ENCODE data around the gene FRAT2.

DNA sequence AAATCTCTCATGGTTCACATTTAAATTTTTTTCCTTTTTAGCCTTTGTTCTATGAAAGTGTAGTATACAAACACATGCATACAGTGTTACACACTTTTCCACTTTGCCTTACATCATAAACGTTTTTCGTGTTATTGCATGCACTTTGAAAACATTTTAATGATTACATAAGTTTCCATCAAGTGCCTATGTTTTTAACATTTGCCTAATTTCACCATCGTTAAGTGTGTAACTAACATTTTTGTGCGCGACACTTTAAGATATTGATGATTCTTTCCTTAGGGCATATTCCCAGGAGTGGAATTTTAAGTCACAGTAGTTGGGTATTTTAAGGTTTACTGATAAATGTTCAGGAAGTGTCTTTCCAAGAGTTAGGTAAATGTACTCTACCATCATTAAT lies 1.5 kb upstream of the FRAT2 start:
- TF ChIP-seq, protein P1, sequence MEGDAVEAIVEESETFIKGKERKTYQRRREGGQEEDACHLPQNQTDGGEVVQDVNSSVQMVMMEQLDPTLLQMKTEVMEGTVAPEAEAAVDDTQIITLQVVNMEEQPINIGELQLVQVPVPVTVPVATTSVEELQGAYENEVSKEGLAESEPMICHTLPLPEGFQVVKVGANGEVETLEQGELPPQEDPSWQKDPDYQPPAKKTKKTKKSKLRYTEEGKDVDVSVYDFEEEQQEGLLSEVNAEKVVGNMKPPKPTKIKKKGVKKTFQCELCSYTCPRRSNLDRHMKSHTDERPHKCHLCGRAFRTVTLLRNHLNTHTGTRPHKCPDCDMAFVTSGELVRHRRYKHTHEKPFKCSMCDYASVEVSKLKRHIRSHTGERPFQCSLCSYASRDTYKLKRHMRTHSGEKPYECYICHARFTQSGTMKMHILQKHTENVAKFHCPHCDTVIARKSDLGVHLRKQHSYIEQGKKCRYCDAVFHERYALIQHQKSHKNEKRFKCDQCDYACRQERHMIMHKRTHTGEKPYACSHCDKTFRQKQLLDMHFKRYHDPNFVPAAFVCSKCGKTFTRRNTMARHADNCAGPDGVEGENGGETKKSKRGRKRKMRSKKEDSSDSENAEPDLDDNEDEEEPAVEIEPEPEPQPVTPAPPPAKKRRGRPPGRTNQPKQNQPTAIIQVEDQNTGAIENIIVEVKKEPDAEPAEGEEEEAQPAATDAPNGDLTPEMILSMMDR (IDR thresholded peaks at IDR 0.05; ENCODE audit: low read depth, low read length, missing input control) = no peak
- no peak for TF ChIP-seq EGR1 (IDR thresholded peaks at IDR 0.05; ENCODE audit: low read depth in 2 of 2)
- no peak for TF ChIP-seq RXRA (IDR thresholded peaks at IDR 0.05)
- TF ChIP-seq, protein P2, sequence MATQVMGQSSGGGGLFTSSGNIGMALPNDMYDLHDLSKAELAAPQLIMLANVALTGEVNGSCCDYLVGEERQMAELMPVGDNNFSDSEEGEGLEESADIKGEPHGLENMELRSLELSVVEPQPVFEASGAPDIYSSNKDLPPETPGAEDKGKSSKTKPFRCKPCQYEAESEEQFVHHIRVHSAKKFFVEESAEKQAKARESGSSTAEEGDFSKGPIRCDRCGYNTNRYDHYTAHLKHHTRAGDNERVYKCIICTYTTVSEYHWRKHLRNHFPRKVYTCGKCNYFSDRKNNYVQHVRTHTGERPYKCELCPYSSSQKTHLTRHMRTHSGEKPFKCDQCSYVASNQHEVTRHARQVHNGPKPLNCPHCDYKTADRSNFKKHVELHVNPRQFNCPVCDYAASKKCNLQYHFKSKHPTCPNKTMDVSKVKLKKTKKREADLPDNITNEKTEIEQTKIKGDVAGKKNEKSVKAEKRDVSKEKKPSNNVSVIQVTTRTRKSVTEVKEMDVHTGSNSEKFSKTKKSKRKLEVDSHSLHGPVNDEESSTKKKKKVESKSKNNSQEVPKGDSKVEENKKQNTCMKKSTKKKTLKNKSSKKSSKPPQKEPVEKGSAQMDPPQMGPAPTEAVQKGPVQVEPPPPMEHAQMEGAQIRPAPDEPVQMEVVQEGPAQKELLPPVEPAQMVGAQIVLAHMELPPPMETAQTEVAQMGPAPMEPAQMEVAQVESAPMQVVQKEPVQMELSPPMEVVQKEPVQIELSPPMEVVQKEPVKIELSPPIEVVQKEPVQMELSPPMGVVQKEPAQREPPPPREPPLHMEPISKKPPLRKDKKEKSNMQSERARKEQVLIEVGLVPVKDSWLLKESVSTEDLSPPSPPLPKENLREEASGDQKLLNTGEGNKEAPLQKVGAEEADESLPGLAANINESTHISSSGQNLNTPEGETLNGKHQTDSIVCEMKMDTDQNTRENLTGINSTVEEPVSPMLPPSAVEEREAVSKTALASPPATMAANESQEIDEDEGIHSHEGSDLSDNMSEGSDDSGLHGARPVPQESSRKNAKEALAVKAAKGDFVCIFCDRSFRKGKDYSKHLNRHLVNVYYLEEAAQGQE (IDR thresholded peaks at IDR 0.05) = no peak
- TF ChIP-seq TAF1 (conservative IDR thresholded peaks at IDR 0.05) = no peak
- TF ChIP-seq SP1 (IDR thresholded peaks at IDR 0.05) = no peak
- no peak for TF ChIP-seq HNF4G (IDR thresholded peaks at IDR 0.05)
- TF ChIP-seq, protein P3, sequence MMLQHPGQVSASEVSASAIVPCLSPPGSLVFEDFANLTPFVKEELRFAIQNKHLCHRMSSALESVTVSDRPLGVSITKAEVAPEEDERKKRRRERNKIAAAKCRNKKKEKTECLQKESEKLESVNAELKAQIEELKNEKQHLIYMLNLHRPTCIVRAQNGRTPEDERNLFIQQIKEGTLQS (IDR thresholded peaks at IDR 0.05) = no peak
- TF ChIP-seq GABPA (IDR thresholded peaks at IDR 0.05 in 1 of 2, conservative IDR thresholded peaks at IDR 0.05 in 1 of 2) = no peak
- TF ChIP-seq, protein P4, sequence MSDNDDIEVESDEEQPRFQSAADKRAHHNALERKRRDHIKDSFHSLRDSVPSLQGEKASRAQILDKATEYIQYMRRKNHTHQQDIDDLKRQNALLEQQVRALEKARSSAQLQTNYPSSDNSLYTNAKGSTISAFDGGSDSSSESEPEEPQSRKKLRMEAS (IDR thresholded peaks at IDR 0.05) = no peak
- no peak for TF ChIP-seq JUND (IDR thresholded peaks at IDR 0.05)
- TF ChIP-seq FOXA1 (IDR thresholded peaks at IDR 0.05) = no peak
- TF ChIP-seq, protein P5, sequence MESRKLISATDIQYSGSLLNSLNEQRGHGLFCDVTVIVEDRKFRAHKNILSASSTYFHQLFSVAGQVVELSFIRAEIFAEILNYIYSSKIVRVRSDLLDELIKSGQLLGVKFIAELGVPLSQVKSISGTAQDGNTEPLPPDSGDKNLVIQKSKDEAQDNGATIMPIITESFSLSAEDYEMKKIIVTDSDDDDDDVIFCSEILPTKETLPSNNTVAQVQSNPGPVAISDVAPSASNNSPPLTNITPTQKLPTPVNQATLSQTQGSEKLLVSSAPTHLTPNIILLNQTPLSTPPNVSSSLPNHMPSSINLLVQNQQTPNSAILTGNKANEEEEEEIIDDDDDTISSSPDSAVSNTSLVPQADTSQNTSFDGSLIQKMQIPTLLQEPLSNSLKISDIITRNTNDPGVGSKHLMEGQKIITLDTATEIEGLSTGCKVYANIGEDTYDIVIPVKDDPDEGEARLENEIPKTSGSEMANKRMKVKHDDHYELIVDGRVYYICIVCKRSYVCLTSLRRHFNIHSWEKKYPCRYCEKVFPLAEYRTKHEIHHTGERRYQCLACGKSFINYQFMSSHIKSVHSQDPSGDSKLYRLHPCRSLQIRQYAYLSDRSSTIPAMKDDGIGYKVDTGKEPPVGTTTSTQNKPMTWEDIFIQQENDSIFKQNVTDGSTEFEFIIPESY (IDR thresholded peaks at IDR 0.05) = no peak
- no peak for TF ChIP-seq RAD21 (IDR thresholded peaks at IDR 0.05)
